Endothelial cell of umbilical vein (primary cell): ENCODE data around the gene FANCG.

ENCODE experiments used
- EZH2 ChIP-seq: IDR thresholded peaks from 2 replicates; pipeline ENCODE4 v1.6.1; 2012; ENCODE audit warnings: borderline replicate concordance, low read depth, mild to moderate bottlenecking, moderate library complexity, low read length, inconsistent platforms; ENCODE audit not compliant: severe bottlenecking
- MYC ChIP-seq: IDR thresholded peaks from one replicate; pipeline ENCODE4 v1.6.1; 2011; ENCODE audit warnings: mild to moderate bottlenecking, low read depth, low read length
- POLR2A ChIP-seq: IDR thresholded peaks from 2 replicates; pipeline ENCODE4 v1.6.1; 2012; ENCODE audit warnings: low read depth, mild to moderate bottlenecking, control low read depth, low read length
- POLR2AphosphoS5 ChIP-seq: IDR thresholded peaks from 2 replicates; pipeline ENCODE4 v1.6.1; 2012; ENCODE audit warnings: low read depth, mild to moderate bottlenecking, control low read depth, low read length, moderate library complexity; ENCODE audit not compliant: insufficient read depth
- TF ChIP-seq, protein P1 (sequence below), 2 donors: IDR thresholded peaks; 1 replicate in 1 of 2; 2 replicates in 1 of 2; pipeline ENCODE4 v1.5.1; 2011; ENCODE audit warnings: low read length in 2 of 2, mild to moderate bottlenecking in 2 of 2, moderate library complexity in 2 of 2, control low read depth in 1 of 2, inconsistent platforms in 1 of 2, low read depth in 1 of 2; ENCODE audit not compliant: insufficient read depth in 1 of 2; ENCODE audit errors: extremely low read depth in 1 of 2
- TF ChIP-seq, protein P2 (sequence below): IDR thresholded peaks from 2 replicates; pipeline ENCODE4 v1.6.1; 2011; ENCODE audit not compliant: insufficient read depth, insufficient read length

DNA sequence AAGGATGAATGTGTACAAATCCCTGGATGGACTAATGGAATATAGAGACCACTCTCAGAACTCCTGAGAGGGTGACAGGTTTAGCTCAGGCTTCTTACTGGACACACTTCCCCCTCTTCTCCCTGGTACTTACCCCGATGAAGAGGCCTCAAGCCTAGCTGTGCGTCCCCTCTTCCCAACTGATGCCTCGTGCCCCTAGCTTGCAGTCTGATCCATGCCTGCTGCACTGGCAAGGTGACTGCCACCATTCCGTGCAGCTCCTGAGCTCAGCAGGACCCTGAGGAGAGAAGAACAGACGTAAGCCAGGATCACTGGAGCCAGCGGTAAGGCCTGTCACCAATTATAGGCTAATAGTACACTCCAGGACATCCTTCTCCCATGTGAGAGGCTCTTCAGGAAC, 28.7 kb upstream of the FANCG start:
- TF ChIP-seq POLR2AphosphoS5, result no peak
- no peak for TF ChIP-seq EZH2
- TF ChIP-seq, protein P1, sequence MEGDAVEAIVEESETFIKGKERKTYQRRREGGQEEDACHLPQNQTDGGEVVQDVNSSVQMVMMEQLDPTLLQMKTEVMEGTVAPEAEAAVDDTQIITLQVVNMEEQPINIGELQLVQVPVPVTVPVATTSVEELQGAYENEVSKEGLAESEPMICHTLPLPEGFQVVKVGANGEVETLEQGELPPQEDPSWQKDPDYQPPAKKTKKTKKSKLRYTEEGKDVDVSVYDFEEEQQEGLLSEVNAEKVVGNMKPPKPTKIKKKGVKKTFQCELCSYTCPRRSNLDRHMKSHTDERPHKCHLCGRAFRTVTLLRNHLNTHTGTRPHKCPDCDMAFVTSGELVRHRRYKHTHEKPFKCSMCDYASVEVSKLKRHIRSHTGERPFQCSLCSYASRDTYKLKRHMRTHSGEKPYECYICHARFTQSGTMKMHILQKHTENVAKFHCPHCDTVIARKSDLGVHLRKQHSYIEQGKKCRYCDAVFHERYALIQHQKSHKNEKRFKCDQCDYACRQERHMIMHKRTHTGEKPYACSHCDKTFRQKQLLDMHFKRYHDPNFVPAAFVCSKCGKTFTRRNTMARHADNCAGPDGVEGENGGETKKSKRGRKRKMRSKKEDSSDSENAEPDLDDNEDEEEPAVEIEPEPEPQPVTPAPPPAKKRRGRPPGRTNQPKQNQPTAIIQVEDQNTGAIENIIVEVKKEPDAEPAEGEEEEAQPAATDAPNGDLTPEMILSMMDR (IDR thresholded peaks at IDR 0.05; ENCODE audit: extremely low read depth in 1 of 2, insufficient read depth in 1 of 2, low read depth in 1 of 2, low read length in 2 of 2), result no peak
- TF ChIP-seq, protein P2, sequence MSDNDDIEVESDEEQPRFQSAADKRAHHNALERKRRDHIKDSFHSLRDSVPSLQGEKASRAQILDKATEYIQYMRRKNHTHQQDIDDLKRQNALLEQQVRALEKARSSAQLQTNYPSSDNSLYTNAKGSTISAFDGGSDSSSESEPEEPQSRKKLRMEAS, result no peak
- TF ChIP-seq POLR2A, result no peak
- TF ChIP-seq MYC, result no peak
